Cerebellar cortex (tissue), 1 donor: Measurements from ENCODE around the gene SMAD6.

Experiments used
- DNase-seq: peaks from one replicate; pipeline ENCODE4 v3.0.0-alpha.2; 2015; ENCODE audit warnings: low spot score

Gene SMAD6

GRCh38 chr15:66777054-66777453 is 75.0 kb downstream of the SMAD6 start:
- no peak for DNase-seq

- no peak for DNase-seq
Observed at GRCh38 chr15:66777596-66778313, 75.7 kb downstream of the SMAD6 start.

- DNase-seq: no peak
Observed at GRCh38 chr15:66778314-66778665, 76.3 kb downstream of the SMAD6 start.

GRCh38 chr15:66778716-66779115 is 76.7 kb downstream of the SMAD6 start:
- no peak for DNase-seq

GRCh38 chr15:66779331-66780009 is 77.4 kb downstream of the SMAD6 start:
- DNase-seq: no peak

- DNase-seq: no peak
Observed at GRCh38 chr15:66780172-66780972, 78.3 kb downstream of the SMAD6 start.

- no peak for DNase-seq
Observed at GRCh38 chr15:66780973-66781718, 79.1 kb downstream of the SMAD6 start.

GRCh38 chr15:66782785-66783184 is 80.7 kb downstream of the SMAD6 start:
- DNase-seq: no peak

GRCh38 chr15:66783314-66783713 is 81.3 kb downstream of the SMAD6 start:
- no peak for DNase-seq

GRCh38 chr15:66783725-66784124 is 81.7 kb downstream of the SMAD6 start:
- DNase-seq: no peak

- no peak for DNase-seq
Observed at GRCh38 chr15:66784174-66784573, 82.1 kb downstream of the SMAD6 start.

GRCh38 chr15:66785637-66786036 is 83.6 kb downstream of the SMAD6 start:
- DNase-seq: peak; percentile 50

GRCh38 chr15:66786222-66786621 is 84.2 kb downstream of the SMAD6 start:
- no peak for DNase-seq

- DNase-seq: no peak
Observed at GRCh38 chr15:66786708-66787488, 84.9 kb downstream of the SMAD6 start.

- DNase-seq: no peak
Observed at GRCh38 chr15:66787489-66787871, 85.4 kb downstream of the SMAD6 start.

- DNase-seq: no peak
Observed at GRCh38 chr15:66788024-66788423, 86.0 kb downstream of the SMAD6 start.

- peak; percentile 59 for DNase-seq
Observed at GRCh38 chr15:66789029-66790025, 87.3 kb downstream of the SMAD6 start.

GRCh38 chr15:66795851-66796250 is 93.8 kb downstream of the SMAD6 start:
- DNase-seq: no peak

- DNase-seq: no peak
Observed at GRCh38 chr15:66796343-66796742, 94.3 kb downstream of the SMAD6 start.

- DNase-seq: no peak
Observed at GRCh38 chr15:66797921-66798320, 95.9 kb downstream of the SMAD6 start.
